Astrocyte of the spinal cord (primary cell): Measurements from ENCODE around the gene CCND1.

Experiments
- DNase-seq: peaks from one replicate; pipeline ENCODE4 v3.0.0; 2011; ENCODE audit warnings: low read depth, low spot score
- H3K4me3 ChIP-seq: 2 replicates; pipeline ENCODE4 v1.5.1; 2011; ENCODE audit warnings: low read depth, mild to moderate bottlenecking, low read length, moderate library complexity
- in situ Hi-C: cut with HindIII; loops from 2 replicates; pipeline ENCODE4 v1.10.0; 2017; ENCODE audit warnings: low sequenced_read_pairs
- TF ChIP-seq, protein P1 (sequence below): IDR thresholded peaks from 2 replicates; pipeline ENCODE4 v1.5.1; 2012; ENCODE audit warnings: low read depth, mild to moderate bottlenecking, low read length, inconsistent platforms

CCND1 gene

DNA sequence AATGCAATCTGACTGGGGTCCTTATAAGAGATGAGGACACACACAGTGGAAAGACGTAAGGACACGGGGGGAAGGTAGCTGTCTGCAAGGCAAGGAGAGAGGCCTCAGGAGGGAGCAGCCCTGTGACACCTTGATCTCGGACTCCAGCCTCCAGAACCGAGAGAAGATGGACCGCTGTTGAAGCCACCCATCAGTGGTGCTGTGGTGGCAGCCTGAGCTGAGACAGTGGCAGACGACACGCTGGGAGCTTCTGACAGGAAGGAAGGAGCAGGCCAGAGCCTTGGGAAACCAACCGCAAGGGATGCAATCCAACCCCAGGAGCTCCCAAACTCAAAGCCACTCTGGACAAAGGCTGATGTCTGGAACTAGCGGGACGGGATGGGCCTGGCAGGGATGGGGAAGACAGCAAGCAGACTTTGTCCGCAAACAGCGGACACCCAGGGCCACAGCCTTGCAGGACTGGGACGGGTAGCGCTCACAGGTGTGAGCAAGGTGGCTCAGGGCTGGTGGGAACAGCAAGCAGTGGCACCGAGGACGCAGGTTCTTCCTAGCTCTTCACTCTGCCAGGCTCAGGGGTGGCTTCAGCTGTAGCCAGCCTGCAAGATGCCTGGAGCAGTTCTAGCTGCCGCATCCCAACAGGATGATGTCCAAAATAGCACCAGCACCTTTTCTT is 23.3 kb downstream of the CCND1 start:
- DNase-seq = no peak
- no peak overlapping the region for H3K4me3 ChIP-seq
- TF ChIP-seq, protein P1, sequence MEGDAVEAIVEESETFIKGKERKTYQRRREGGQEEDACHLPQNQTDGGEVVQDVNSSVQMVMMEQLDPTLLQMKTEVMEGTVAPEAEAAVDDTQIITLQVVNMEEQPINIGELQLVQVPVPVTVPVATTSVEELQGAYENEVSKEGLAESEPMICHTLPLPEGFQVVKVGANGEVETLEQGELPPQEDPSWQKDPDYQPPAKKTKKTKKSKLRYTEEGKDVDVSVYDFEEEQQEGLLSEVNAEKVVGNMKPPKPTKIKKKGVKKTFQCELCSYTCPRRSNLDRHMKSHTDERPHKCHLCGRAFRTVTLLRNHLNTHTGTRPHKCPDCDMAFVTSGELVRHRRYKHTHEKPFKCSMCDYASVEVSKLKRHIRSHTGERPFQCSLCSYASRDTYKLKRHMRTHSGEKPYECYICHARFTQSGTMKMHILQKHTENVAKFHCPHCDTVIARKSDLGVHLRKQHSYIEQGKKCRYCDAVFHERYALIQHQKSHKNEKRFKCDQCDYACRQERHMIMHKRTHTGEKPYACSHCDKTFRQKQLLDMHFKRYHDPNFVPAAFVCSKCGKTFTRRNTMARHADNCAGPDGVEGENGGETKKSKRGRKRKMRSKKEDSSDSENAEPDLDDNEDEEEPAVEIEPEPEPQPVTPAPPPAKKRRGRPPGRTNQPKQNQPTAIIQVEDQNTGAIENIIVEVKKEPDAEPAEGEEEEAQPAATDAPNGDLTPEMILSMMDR = no peak
- in situ Hi-C loops = loop anchor here (25.0 kb wide), 1 partner anchor 552 kb away; no protein-coding TSS in a partner anchor

DNA sequence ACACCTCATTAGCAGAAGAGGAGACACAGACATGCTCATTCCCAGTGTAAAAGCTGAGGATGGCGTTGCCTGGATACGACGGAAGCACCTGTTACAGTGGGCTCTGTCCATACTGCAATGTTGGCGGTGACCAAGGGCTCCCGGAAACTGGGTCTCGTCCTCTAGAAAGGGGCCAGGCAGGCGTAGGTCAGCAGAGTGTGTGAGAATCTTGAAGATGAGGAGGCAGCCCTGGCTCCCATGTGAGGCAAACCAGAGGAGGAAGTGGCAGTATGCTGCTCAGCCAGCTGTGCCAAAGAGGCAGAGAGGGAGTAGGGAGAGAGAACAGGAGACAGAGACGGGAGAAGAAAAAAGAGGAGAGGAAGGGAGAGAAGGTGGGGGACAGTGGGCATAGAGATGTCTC is 23.9 kb downstream of the CCND1 start:
- in situ Hi-C loops = loop anchor here (25.0 kb wide), 1 partner anchor 553 kb away; no protein-coding TSS in a partner anchor
- no peak for DNase-seq
- TF ChIP-seq, protein P1 = no peak
- no peak overlapping the region for H3K4me3 ChIP-seq

DNA sequence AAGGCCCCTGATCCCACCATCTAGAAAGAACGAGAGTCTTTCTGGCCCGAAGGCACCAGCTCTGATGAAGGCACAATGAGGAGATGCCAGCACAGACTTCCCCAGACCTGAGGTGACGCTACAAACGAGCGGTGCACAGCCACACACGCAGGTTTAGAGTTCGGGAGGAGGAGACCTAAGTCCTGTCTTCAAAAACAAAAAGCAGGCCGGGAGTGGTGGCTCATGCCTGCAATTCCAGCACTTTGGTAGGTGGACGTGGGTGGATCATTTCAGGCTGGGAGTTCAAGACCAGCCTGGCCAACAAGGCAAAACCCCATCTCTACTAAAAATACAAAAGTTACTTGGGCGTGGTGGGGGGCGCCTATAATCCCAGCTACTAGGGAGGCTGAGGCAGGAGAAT is 24.7 kb downstream of the CCND1 start:
- in situ Hi-C loops = loop anchor here (25.0 kb wide), 1 partner anchor 553 kb away; no protein-coding TSS in a partner anchor
- no peak for DNase-seq
- TF ChIP-seq, protein P1 = no peak
- H3K4me3 ChIP-seq = no peak overlapping the region

DNA sequence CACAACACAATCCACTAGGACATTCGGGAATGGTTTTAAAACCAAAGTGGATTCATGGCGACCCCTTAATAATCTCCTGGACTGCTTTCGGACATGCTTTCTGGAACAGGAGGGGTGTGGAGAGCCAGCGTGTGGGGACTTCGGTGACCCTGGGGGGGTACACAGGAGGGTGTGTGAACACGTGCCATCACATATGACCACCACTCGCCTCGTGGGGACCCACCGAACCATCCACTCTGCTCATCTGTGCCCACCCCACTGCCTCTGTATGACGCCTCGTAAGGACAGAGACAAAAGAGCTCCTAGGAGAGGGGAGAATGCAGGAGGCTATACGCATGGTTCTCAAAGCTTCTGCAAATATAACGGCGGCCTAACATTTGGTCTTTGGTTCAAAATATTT is 25.3 kb downstream of the CCND1 start:
- H3K4me3 ChIP-seq = no peak overlapping the region
- in situ Hi-C loops = loop anchor here (25.0 kb wide), 1 partner anchor 554 kb away; no protein-coding TSS in a partner anchor
- TF ChIP-seq, protein P1 = no peak
- no peak for DNase-seq

DNA sequence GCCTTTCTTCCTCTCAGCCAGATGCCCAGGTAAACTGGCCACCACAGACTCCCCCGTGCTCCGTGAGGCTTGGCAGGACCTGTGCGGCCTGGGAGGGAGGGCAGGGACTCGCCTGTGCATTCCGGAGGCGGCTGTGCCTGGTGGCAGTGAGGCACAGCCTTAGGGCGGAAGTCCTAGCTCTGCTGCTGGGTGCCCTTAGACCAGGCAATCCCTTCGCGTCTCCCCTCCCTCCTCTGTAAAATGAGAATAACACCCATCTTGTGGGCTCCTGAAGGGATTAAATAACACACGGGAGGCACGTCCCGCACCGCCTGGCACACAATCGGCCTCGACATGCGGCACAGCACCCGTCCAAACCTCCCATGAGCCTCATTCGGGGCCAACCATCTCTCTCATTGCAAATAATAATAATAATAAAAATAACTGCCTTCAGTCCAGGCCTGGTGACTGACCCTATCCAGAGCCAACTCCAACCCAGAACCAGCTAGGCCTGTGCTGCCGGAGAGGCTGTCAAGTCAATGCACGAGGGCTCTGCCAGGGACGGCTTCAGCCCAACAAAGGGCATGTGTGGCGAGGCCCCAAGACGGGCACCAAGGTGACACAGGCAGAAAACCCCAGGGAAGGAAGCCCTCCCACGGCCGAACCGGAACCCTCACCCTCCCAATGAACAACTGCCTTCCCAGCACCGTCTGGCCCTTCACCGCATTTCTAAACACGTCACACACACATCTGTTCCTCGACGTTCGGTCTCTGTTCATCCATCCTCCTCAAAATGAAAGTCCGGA is 26.0 kb downstream of the CCND1 start:
- TF ChIP-seq, protein P1 = no peak
- no peak overlapping the region for H3K4me3 ChIP-seq
- in situ Hi-C loops = loop anchor here (25.0 kb wide), 1 partner anchor 555 kb away; no protein-coding TSS in a partner anchor
- DNase-seq = no peak

DNA sequence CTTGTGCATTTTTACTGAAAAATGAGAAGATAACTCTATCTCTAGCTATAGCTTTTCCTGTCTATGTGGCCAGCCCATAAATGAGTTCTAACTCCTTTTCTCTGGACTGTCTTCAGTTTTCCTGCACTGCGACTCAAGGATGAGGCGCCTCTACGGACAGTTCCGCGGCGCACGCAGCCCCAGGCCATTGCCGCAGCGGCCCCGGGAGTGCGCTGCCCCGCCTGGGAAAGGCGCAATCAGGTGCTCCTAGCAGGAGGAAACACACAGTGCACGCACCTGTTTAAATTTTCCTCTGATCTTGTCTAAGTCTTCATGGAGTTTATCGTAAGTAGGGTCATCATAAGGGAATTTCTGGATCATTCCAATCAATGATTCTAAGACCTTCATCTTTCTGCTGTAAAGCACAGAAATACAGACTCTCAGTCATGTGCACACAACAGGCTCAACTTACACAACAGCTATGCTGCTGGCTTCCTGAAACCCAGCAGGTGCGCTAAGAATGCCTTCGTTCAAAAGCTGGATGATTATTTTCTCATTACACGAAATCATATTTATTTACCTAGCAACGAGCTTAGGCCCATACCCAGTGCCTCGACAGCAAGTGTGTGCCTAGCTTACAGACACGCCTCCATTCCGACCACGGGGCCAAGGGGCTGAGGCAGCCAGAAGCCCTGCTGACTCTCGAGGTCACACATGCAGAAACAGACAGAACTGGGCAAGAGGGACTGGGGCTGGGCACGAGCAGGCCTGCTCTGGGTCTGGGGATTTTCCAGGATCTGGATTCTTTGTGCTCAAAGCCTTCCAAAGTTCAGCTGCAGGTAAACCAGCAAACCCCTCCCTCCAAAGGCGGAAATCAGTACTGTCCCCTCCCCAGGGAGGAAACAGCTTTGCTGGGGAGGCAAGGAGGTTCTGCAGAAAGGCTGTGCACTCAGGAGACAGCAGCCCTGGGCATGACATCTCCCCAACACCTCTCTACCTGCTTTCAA is 27.0 kb downstream of the CCND1 start:
- in situ Hi-C loops = loop anchor here (25.0 kb wide), 1 partner anchor 556 kb away; no protein-coding TSS in a partner anchor
- TF ChIP-seq, protein P1 = no peak
- no peak for DNase-seq
- no peak overlapping the region for H3K4me3 ChIP-seq
